Measurements from ENCODE around the gene MGME1. TPM values are rescaled to one million over a fixed set of nuclear protein-coding genes. Genes with fewer than 3 reads are reported as not detected.

Gene MGME1
- total RNA-seq, 4 donors from 2014 or later, result 21.9 to 36.3 (median 33.5) TPM

- no peak for DNase-seq (ENCODE audit: low spot score in 2 of 2)
- H3K4me3 ChIP-seq (ENCODE audit: low read depth, poor library complexity, severe bottlenecking), result no peak overlapping the region
- 60 to 70% methylated on average over 9 of the region's 9 CpGs for WGBS, 2 donors
- TF ChIP-seq CTCF (IDR thresholded peaks at IDR 0.05) (no peak), POLR2A (IDR thresholded peaks at IDR 0.05) (no peak)
- intact Hi-C loops (cut with DNase I; ENCODE audit: low total_unique reads), result no loop called here
Observed at GRCh38 chr20:17965042-17965697, 3.6 kb upstream of the MGME1 start.

GRCh38 chr20:17966432-17967310 is 2.1 kb upstream of the MGME1 start:
- intact Hi-C loops (cut with DNase I; ENCODE audit: low total_unique reads), result no loop called here
- TF ChIP-seq POLR2A (IDR thresholded peaks at IDR 0.05), result no peak
- TF ChIP-seq CTCF (IDR thresholded peaks at IDR 0.05), result no peak
- 8 to 10% methylated on average over 9 of the region's 9 CpGs for WGBS, 2 donors
- H3K4me3 ChIP-seq (ENCODE audit: low read depth, poor library complexity, severe bottlenecking), result peak overlapping the region; percentile 80
- DNase-seq (ENCODE audit: low spot score in 2 of 2), result no peak

- WGBS, 2 donors, result 0 to 1% methylated on average over 26 to 30 of the region's 41 CpGs
- peak; percentile 37 to 91 for DNase-seq (ENCODE audit: low spot score in 2 of 2)
- H3K4me3 ChIP-seq (ENCODE audit: low read depth, poor library complexity, severe bottlenecking), result peak overlapping the region; percentile 80
- TF ChIP-seq POLR2A (IDR thresholded peaks at IDR 0.05) (no peak), CTCF (IDR thresholded peaks at IDR 0.05) (no peak)
- intact Hi-C loops (cut with DNase I; ENCODE audit: low total_unique reads), result no loop called here
Observed at GRCh38 chr20:17967521-17968365, 1.1 kb upstream of the MGME1 start.

GRCh38 chr20:17969278-17969883 is 563 bp downstream of the MGME1 start:
- 0% methylated on average over 27 to 28 of the region's 28 CpGs for WGBS, 2 donors
- intact Hi-C loops (cut with DNase I; ENCODE audit: low total_unique reads), result no loop called here
- DNase-seq (ENCODE audit: low spot score in 2 of 2), result no peak
- peak overlapping the region; percentile 80 for H3K4me3 ChIP-seq (ENCODE audit: low read depth, poor library complexity, severe bottlenecking)
- TF ChIP-seq CTCF (IDR thresholded peaks at IDR 0.05) (no peak), POLR2A (IDR thresholded peaks at IDR 0.05) (no peak)

GRCh38 chr20:17969884-17970409 is 1.1 kb downstream of the MGME1 start:
- TF ChIP-seq CTCF (IDR thresholded peaks at IDR 0.05) (no peak), POLR2A (IDR thresholded peaks at IDR 0.05) (no peak)
- peak overlapping the region; percentile 80 for H3K4me3 ChIP-seq (ENCODE audit: low read depth, poor library complexity, severe bottlenecking)
- peak; percentile 40 to 89 for DNase-seq (ENCODE audit: low spot score in 2 of 2)
- WGBS, 2 donors, result 7% methylated on average over 9 of the region's 9 CpGs
- intact Hi-C loops (cut with DNase I; ENCODE audit: low total_unique reads), result no loop called here
